ENCODE measurements around the gene MERTK.
"Not testable (repeated sequence)": the region's sequence is repeated elsewhere in the genome, so short reads cannot be mapped to it uniquely, and the experiment has no call there.

The MERTK gene

DNA sequence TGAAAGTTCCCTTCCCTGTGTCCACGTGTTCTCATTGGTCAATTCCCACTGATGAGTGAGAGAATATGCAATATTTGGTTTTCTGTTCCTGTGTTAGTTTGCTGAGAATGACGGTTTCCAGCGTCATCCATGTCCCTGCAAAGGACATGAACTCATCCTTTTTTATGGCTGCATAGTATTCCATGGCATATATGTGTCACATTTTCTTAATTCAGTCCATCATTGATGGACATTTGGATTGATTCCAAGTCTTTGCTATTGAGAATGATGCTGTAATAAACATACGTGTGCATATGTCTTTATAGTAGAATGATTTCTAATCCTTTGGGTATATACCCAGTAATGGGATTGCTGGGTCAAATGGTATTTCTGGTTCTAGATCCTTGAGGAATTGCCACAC, 35.5 kb downstream of the MERTK start:
- H3K36me3 ChIP-seq (ENCODE audit: control insufficient read depth, insufficient read depth, low read length); H3K4me1 ChIP-seq (ENCODE audit: control insufficient read depth, insufficient read depth, low read length); H3K9ac ChIP-seq (ENCODE audit: low read depth, low read length); H3K9me3 ChIP-seq (ENCODE audit: control insufficient read depth, insufficient read depth, low read length); H3K4me3 ChIP-seq (ENCODE audit: low read depth, low read length); H3K27me3 ChIP-seq (ENCODE audit: control insufficient read depth, insufficient read depth, low read length): not testable (repeated sequence)

DNA sequence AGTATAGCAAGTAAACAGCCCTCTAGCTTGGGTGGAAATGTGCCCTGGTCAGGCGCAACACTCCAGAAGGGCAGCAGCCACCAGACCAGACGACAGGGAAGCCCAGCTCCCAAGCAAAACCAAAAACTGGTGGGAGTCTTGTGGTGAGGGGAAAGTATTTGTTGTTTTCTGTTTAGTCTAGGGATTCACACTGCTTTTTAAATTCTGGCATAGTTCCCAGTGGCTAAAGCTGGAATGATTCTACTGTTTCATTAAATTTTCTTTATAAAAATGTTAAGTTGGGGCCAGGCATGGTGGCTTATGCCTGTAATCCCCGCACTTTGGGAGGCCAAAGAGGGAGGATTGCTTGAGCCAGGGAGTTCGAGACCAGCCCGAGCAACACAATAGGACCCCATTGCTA, 38.5 kb downstream of the MERTK start:
- no peak overlapping the region for H3K4me3 ChIP-seq (ENCODE audit: low read depth, low read length)
- H3K27me3 ChIP-seq (ENCODE audit: control insufficient read depth, insufficient read depth, low read length): no peaks in the 10 kb centered on the region
- no peaks in the 10 kb centered on the region for H3K9me3 ChIP-seq (ENCODE audit: control insufficient read depth, insufficient read depth, low read length)
- no peaks in the 10 kb centered on the region for H3K36me3 ChIP-seq (ENCODE audit: control insufficient read depth, insufficient read depth, low read length)
- H3K4me1 ChIP-seq (ENCODE audit: control insufficient read depth, insufficient read depth, low read length): no peaks in the 10 kb centered on the region
- H3K9ac ChIP-seq (ENCODE audit: low read depth, low read length): no peak overlapping the region

- Histone ChIP-seq H3K36me3 (ENCODE audit: control insufficient read depth, insufficient read depth, low read length) (no peaks in the 10 kb centered on the region), H3K9ac (ENCODE audit: low read depth, low read length) (no peak overlapping the region), H3K27me3 (ENCODE audit: control insufficient read depth, insufficient read depth, low read length) (no peaks in the 10 kb centered on the region), H3K4me1 (ENCODE audit: control insufficient read depth, insufficient read depth, low read length) (no peaks in the 10 kb centered on the region), H3K4me3 (ENCODE audit: low read depth, low read length) (no peak overlapping the region), H3K9me3 (ENCODE audit: control insufficient read depth, insufficient read depth, low read length) (no peaks in the 10 kb centered on the region)
Measured at GRCh38 chr2:111938392-111938791, 40.0 kb downstream of the MERTK start.

DNA sequence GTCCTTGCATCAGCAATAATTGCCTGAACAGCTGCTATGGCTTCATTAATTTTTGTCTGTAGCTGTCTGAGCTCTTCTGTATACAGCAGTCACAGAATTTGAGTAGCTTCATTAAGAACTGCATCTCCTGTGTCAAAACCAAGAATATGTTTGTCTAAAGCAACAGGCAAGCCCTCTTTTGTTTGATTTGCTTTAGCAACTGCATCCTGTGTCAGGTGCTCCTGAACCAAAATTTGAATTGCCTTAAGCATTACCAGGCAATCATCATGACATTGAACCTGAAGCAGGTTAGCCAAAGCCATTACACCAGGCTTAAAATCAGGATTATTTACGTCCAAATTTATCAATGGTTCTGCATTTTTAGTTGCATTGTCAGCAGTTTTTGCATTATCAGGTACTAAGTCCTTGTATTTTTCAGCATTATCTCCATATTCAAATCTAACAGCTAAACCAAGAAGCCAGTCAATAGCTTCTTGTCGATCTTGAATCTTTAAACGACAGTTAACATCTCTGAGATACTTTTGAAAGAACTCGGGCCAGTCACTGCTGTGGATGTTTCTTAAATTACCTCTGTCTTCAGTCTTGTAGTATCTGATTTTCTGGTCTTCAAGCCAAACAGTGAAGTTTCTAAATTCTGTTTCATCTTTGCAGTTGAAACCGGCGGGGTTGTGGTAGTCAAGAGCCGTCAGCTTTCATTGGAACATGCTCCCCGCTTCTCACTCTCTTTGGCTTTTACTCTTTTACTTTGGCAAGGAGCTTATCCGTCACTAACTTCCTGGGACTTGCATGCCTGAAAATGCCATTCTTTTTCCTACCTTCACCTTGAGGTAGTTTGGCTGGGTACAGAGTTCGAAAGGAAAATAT, 42.2 kb downstream of the MERTK start:
- Histone ChIP-seq H3K4me1 (ENCODE audit: control insufficient read depth, insufficient read depth, low read length) (no peaks in the 10 kb centered on the region), H3K36me3 (ENCODE audit: control insufficient read depth, insufficient read depth, low read length) (no peaks in the 10 kb centered on the region), H3K9me3 (ENCODE audit: control insufficient read depth, insufficient read depth, low read length) (no peaks in the 10 kb centered on the region), H3K9ac (ENCODE audit: low read depth, low read length) (no peak overlapping the region), H3K4me3 (ENCODE audit: low read depth, low read length) (no peak overlapping the region), H3K27me3 (ENCODE audit: control insufficient read depth, insufficient read depth, low read length) (no peaks in the 10 kb centered on the region)

DNA sequence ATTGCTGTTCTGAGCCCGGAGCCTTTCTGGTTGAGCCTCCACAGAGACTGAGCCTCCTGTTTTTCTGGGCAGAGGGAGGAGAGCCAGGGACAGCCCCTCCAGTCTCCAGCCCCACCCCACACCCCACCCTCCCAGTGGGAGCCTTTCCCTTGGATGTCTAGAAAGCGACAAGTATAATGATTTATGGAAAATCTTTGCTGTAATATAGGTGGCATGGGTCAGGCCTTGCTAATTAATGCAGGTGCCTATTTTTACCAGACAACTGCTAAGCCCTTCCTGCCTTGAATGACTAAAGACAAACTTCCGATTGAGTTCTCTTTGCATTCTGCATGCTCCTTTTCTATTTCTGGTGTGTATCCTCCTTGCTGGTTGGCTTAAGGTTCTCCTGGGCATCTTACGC, 43.1 kb downstream of the MERTK start:
- Histone ChIP-seq H3K9me3 (ENCODE audit: control insufficient read depth, insufficient read depth, low read length) (no peaks in the 10 kb centered on the region), H3K4me3 (ENCODE audit: low read depth, low read length) (no peak overlapping the region), H3K36me3 (ENCODE audit: control insufficient read depth, insufficient read depth, low read length) (no peaks in the 10 kb centered on the region), H3K4me1 (ENCODE audit: control insufficient read depth, insufficient read depth, low read length) (no peaks in the 10 kb centered on the region), H3K27me3 (ENCODE audit: control insufficient read depth, insufficient read depth, low read length) (no peaks in the 10 kb centered on the region), H3K9ac (ENCODE audit: low read depth, low read length) (no peak overlapping the region)

GRCh38 chr2:111944531-111945210, 46.3 kb downstream of the MERTK start:
- Histone ChIP-seq H3K4me1 (ENCODE audit: control insufficient read depth, insufficient read depth, low read length) (no peaks in the 10 kb centered on the region), H3K9me3 (ENCODE audit: control insufficient read depth, insufficient read depth, low read length) (no peaks in the 10 kb centered on the region), H3K27me3 (ENCODE audit: control insufficient read depth, insufficient read depth, low read length) (no peaks in the 10 kb centered on the region)

GRCh38 chr2:111945444-111946293, 47.3 kb downstream of the MERTK start:
- Histone ChIP-seq H3K27me3 (ENCODE audit: control insufficient read depth, insufficient read depth, low read length) (no peaks in the 10 kb centered on the region), H3K4me3 (ENCODE audit: low read depth, low read length) (no peak overlapping the region), H3K9me3 (ENCODE audit: control insufficient read depth, insufficient read depth, low read length) (no peaks in the 10 kb centered on the region), H3K4me1 (ENCODE audit: control insufficient read depth, insufficient read depth, low read length) (no peaks in the 10 kb centered on the region), H3K9ac (ENCODE audit: low read depth, low read length) (no peak overlapping the region), H3K36me3 (ENCODE audit: control insufficient read depth, insufficient read depth, low read length) (peaks cover 10% of the 10 kb centered on the region)

More at GRCh38 chr2:111944531-111945210, 46.3 kb downstream of the MERTK start:
- H3K36me3 ChIP-seq (ENCODE audit: control insufficient read depth, insufficient read depth, low read length): peaks cover 10% of the 10 kb centered on the region
- no peak overlapping the region for H3K4me3 ChIP-seq (ENCODE audit: low read depth, low read length)
- no peak overlapping the region for H3K9ac ChIP-seq (ENCODE audit: low read depth, low read length)

- Histone ChIP-seq H3K36me3 (ENCODE audit: control insufficient read depth, insufficient read depth, low read length) (peaks cover 10% of the 10 kb centered on the region), H3K27me3 (ENCODE audit: control insufficient read depth, insufficient read depth, low read length) (no peaks in the 10 kb centered on the region), H3K9ac (ENCODE audit: low read depth, low read length) (no peak overlapping the region), H3K9me3 (ENCODE audit: control insufficient read depth, insufficient read depth, low read length) (no peaks in the 10 kb centered on the region), H3K4me1 (ENCODE audit: control insufficient read depth, insufficient read depth, low read length) (no peaks in the 10 kb centered on the region), H3K4me3 (ENCODE audit: low read depth, low read length) (no peak overlapping the region)
Measured at GRCh38 chr2:111946294-111947114, 48.1 kb downstream of the MERTK start.

DNA sequence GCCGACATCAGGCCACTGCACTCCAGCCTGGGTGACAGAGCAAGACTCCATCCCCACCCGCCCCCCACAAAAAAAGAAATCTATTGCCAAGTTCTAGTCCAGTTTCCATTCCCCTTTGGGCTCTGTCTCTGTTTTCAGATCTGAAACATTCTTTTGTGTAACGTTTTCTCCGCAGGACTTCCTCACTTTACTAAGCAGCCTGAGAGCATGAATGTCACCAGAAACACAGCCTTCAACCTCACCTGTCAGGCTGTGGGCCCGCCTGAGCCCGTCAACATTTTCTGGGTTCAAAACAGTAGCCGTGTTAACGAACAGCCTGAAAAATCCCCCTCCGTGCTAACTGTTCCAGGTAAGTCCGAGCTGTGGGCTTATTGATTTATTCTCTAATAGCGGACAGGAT, 48.8 kb downstream of the MERTK start:
- Histone ChIP-seq H3K9me3 (ENCODE audit: control insufficient read depth, insufficient read depth, low read length) (no peaks in the 10 kb centered on the region), H3K9ac (ENCODE audit: low read depth, low read length) (no peak overlapping the region), H3K27me3 (ENCODE audit: control insufficient read depth, insufficient read depth, low read length) (no peaks in the 10 kb centered on the region), H3K4me3 (ENCODE audit: low read depth, low read length) (no peak overlapping the region), H3K36me3 (ENCODE audit: control insufficient read depth, insufficient read depth, low read length) (peaks cover 10% of the 10 kb centered on the region), H3K4me1 (ENCODE audit: control insufficient read depth, insufficient read depth, low read length) (no peaks in the 10 kb centered on the region)

GRCh38 chr2:111948832-111949231, 50.4 kb downstream of the MERTK start:
- Histone ChIP-seq H3K4me1 (ENCODE audit: control insufficient read depth, insufficient read depth, low read length) (no peaks in the 10 kb centered on the region), H3K4me3 (ENCODE audit: low read depth, low read length) (no peak overlapping the region), H3K9ac (ENCODE audit: low read depth, low read length) (no peak overlapping the region), H3K9me3 (ENCODE audit: control insufficient read depth, insufficient read depth, low read length) (no peaks in the 10 kb centered on the region), H3K27me3 (ENCODE audit: control insufficient read depth, insufficient read depth, low read length) (no peaks in the 10 kb centered on the region), H3K36me3 (ENCODE audit: control insufficient read depth, insufficient read depth, low read length) (peaks cover 10% of the 10 kb centered on the region)

GRCh38 chr2:111950236-111950635, 51.8 kb downstream of the MERTK start:
- Histone ChIP-seq H3K27me3 (ENCODE audit: control insufficient read depth, insufficient read depth, low read length) (no peaks in the 10 kb centered on the region), H3K9ac (ENCODE audit: low read depth, low read length) (no peak overlapping the region), H3K36me3 (ENCODE audit: control insufficient read depth, insufficient read depth, low read length) (peaks cover 10% of the 10 kb centered on the region), H3K9me3 (ENCODE audit: control insufficient read depth, insufficient read depth, low read length) (no peaks in the 10 kb centered on the region), H3K4me3 (ENCODE audit: low read depth, low read length) (no peak overlapping the region), H3K4me1 (ENCODE audit: control insufficient read depth, insufficient read depth, low read length) (peaks cover 2% of the 10 kb centered on the region)

All from iPS-15b (cell line).